Adrenal gland (tissue), 12 donors: ENCODE data around the gene CDK1. TPM values are rescaled to one million over a fixed set of nuclear protein-coding genes. Genes with fewer than 3 reads are reported as not detected.
A peak's percentile ranks its signal among the peaks of the same experiment; 100 is the strongest.

Experiments used
- DNase-seq, 7 donors: peaks; one replicate each; pipeline ENCODE4 v3.0.0-alpha.2; 2019 to 2020
- H3K27ac ChIP-seq, 5 donors: fragments of 200-600 bp; sonication (generic) in 4 of 5; 1 replicate in 3 of 5; 2 replicates in 2 of 5; pipeline versions ENCODE4 v1.5.1 to v1.8.0; 2016 to 2020; ENCODE audit warnings: mild to moderate bottlenecking in 1 of 5
- H3K27me3 ChIP-seq: fragments of 200-600 bp; 2 replicates; pipeline ENCODE4 v1.8.0; 2021
- H3K36me3 ChIP-seq, 2 donors: fragments of 200-600 bp; replicated peaks in 1 of 2; 1 replicate in 1 of 2; 2 replicates in 1 of 2; pipeline versions ENCODE4 v1.5.1 to v1.8.0; 2018 to 2022
- H3K4me1 ChIP-seq, 2 donors: fragments of 200-600 bp; replicated peaks in 1 of 2; 1 replicate in 1 of 2; 2 replicates in 1 of 2; pipeline versions ENCODE4 v1.5.1 to v1.8.0; 2018 to 2021
- H3K4me3 ChIP-seq, 4 donors: fragments of 200-600 bp; sonication (generic) in 3 of 4; one replicate each; pipeline ENCODE4 v1.5.1; 2016 to 2018
- H3K9me3 ChIP-seq, 3 donors: fragments of 200-600 bp; sonication (generic) in 1 of 3; replicated peaks in 1 of 3; 1 replicate in 2 of 3; 2 replicates in 1 of 3; pipeline versions ENCODE4 v1.5.1 to v1.8.0; 2016 to 2021
- CTCF ChIP-seq, 6 experiments: fragments of 450-650 bp in 4 of 6; fragments of 200-600 bp in 2 of 6; sonication (generic) in 1 of 6; IDR thresholded peaks; 1 replicate in 5 of 6; 2 replicates in 1 of 6; pipeline versions ENCODE4 v1.5.1 to v1.8.0; 2016 to 2021; ENCODE audit warnings: antibody characterized with exemption in 6 of 6, mild to moderate bottlenecking in 2 of 6, moderate library complexity in 1 of 6
- POLR2A ChIP-seq, 2 donors: fragments of 450-650 bp; IDR thresholded peaks; one replicate each; pipeline ENCODE4 v1.6.1; 2017; ENCODE audit warnings: antibody characterized with exemption in 2 of 2, mild to moderate bottlenecking in 2 of 2, moderate library complexity in 1 of 2
- WGBS, 4 donors: extraction: QIAGEN DNeasy Blood & Tissue Kit in 2 of 4; methylation state at CpG; one replicate each; pipeline versions ENCODE4 v1.1.5 to v1.1.7; 2013 to 2017; 5-methylcytosine and 5-hydroxymethylcytosine counted together
- intact Hi-C, 2 donors: fragments of 100-400 bp; cut with DNase I; formaldehyde crosslinking; loops; one replicate each; pipeline versions ENCODE4 v1.14.1 to v1.15.0; 2022 to 2023
- polyA plus RNA-seq, 3 donors: library from polyadenylated mRNA; stranded (reverse); fragments of 200-250 nt in 2 of 3; fragments of 350-450 nt in 1 of 3; fragmentation: Illumina TruSeq in 1 of 3; extraction: RNeasy Lipid Tissue Mini Kit (QIAGEN cat#74804) in 1 of 3; gene quantifications; one replicate each; pipeline ENCODE4 v1.2.3, GENCODE V29; 2013 to 2014
- total RNA-seq, 9 donors: library from RNA; depleted of rRNA in 4 of 9; stranded (reverse); fragments of >200 nt in 4 of 9; fragments of 120-200 nt in 1 of 9; fragmentation: NEBNext Ultra II Directional in 1 of 9; extraction: Animal tissue kit (Norgen Biotek cat#: 25700) in 1 of 9; gene quantifications; one replicate each; pipeline versions ENCODE4 v1.1.0 to v1.2.4, GENCODE V29; 2013 to 2023
- donor health status: healthy with polysubstance abuse.
- donor health status: Bipolar disorder and iron deficiency.
- donor health status: DM: yes; HTN: yes; CAD: no.
- donor health status: DM: no; HTN: no; CAD: no.
- donor health status: DM: no; HTN: no; CAD: no.
- donor health status: DM: yes; HTN: yes; CAD: no.

CDK1 gene
- total and polyA plus RNA-seq, 12 donors: 1.1 to 44.3 (median 2.4) TPM

GRCh38 chr10:60822809-60823208 lies 44.5 kb downstream of the CDK1 start:
- TF ChIP-seq POLR2A (IDR thresholded peaks at IDR 0.05): no peak
- no peak for TF ChIP-seq CTCF (IDR thresholded peaks at IDR 0.05)
- H3K27me3 ChIP-seq: no peaks in the 10 kb centered on the region
- no peak for DNase-seq
- intact Hi-C loops: no loop called here
- 37 to 52% (median 49%) methylated on average over 4 of the region's 4 CpGs for WGBS, 4 donors
- H3K36me3 ChIP-seq: no peaks in the 10 kb centered on the region
- H3K27ac ChIP-seq: no peak overlapping the region
- no peaks in the 10 kb centered on the region for H3K9me3 ChIP-seq
- peaks cover 3 to 16% of the 10 kb centered on the region in 2 donors for H3K4me1 ChIP-seq
- H3K4me3 ChIP-seq: no peak overlapping the region

- DNase-seq: no peak
- no peak overlapping the region for H3K27ac ChIP-seq
- no peaks in the 10 kb centered on the region for H3K36me3 ChIP-seq
- H3K4me3 ChIP-seq: no peak overlapping the region
- no peak for TF ChIP-seq CTCF (IDR thresholded peaks at IDR 0.05)
- H3K27me3 ChIP-seq: no peaks in the 10 kb centered on the region
- H3K9me3 ChIP-seq: no peaks in the 10 kb centered on the region
- WGBS, 4 donors: 82 to 90% (median 85%) methylated on average over 1 of the region's 1 CpG
- H3K4me1 ChIP-seq: peaks cover 8 to 21% of the 10 kb centered on the region in 2 donors
- intact Hi-C loops: no loop called here
These were observed 45.0 kb downstream of the CDK1 start for GRCh38 chr10:60823324-60823723.

GRCh38 chr10:60825520-60825919 lies 47.2 kb downstream of the CDK1 start:
- intact Hi-C loops: no loop called here
- no peak for TF ChIP-seq POLR2A (IDR thresholded peaks at IDR 0.05)
- no peak for TF ChIP-seq CTCF (IDR thresholded peaks at IDR 0.05)
- 77 to 85% (median 82%) methylated on average over 4 of the region's 4 CpGs for WGBS, 4 donors
- Histone ChIP-seq H3K4me3 (no peak overlapping the region), H3K9me3 (no peaks in the 10 kb centered on the region), H3K4me1 (peaks cover 12 to 20% of the 10 kb centered on the region in 2 donors), H3K27ac (no peak overlapping the region), H3K27me3 (no peaks in the 10 kb centered on the region), H3K36me3 (no peaks in the 10 kb centered on the region)
- no peak for DNase-seq

- Histone ChIP-seq H3K36me3 (no peaks in the 10 kb centered on the region), H3K4me1 (peaks cover 12 to 16% of the 10 kb centered on the region in 2 donors), H3K27ac (peak overlapping the region in 4 of 5 donors; percentile 10 to 78 (median 44)), H3K9me3 (no peaks in the 10 kb centered on the region), H3K27me3 (no peaks in the 10 kb centered on the region), H3K4me3 (peak overlapping the region in 1 of 4 donors; percentile 4)
- intact Hi-C loops: no loop called here
- 6 to 14% (median 10%) methylated on average over 5 of the region's 5 CpGs for WGBS, 4 donors
- TF ChIP-seq POLR2A (IDR thresholded peaks at IDR 0.05) (no peak), CTCF (IDR thresholded peaks at IDR 0.05) (no peak)
- peak in 4 of 7 donors; percentile 23 to 35 (median 28) for DNase-seq
These were observed 49.7 kb downstream of the CDK1 start for GRCh38 chr10:60827791-60828488.
